22Rv1 (cell line): Measurements from ENCODE around the gene ALMS1.

Source experiments
- ZFX ChIP-seq: fragments of 450-650 bp; IDR thresholded peaks from 2 replicates; pipeline ENCODE4 v1.6.1; 2017; ENCODE audit warnings: antibody characterized with exemption, borderline replicate concordance
- TF ChIP-seq, protein P1 (sequence below): fragments of 450-650 bp; IDR thresholded peaks from 2 replicates; pipeline ENCODE4 v1.5.1; 2017; ENCODE audit warnings: mild to moderate bottlenecking

DNA sequence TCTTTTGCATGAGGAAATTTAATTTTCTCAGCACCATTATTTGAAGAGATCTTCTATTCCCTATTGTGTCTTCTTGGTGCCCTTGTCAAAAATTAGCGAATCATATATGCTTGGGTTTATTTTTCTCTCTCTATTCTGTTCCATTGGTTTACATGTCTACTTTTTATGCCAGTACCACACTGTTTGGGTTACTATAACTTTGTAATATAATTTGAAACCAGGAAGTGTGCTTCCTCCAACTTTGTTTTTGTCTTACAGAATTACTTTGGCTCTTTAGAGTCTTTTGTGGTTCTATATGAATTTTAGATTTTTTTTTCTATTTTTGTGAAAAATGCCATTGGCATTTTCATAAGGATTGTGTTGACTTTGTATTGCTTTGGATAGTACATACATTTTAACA, 17.6 kb downstream of the ALMS1 start:
- TF ChIP-seq, protein P1, sequence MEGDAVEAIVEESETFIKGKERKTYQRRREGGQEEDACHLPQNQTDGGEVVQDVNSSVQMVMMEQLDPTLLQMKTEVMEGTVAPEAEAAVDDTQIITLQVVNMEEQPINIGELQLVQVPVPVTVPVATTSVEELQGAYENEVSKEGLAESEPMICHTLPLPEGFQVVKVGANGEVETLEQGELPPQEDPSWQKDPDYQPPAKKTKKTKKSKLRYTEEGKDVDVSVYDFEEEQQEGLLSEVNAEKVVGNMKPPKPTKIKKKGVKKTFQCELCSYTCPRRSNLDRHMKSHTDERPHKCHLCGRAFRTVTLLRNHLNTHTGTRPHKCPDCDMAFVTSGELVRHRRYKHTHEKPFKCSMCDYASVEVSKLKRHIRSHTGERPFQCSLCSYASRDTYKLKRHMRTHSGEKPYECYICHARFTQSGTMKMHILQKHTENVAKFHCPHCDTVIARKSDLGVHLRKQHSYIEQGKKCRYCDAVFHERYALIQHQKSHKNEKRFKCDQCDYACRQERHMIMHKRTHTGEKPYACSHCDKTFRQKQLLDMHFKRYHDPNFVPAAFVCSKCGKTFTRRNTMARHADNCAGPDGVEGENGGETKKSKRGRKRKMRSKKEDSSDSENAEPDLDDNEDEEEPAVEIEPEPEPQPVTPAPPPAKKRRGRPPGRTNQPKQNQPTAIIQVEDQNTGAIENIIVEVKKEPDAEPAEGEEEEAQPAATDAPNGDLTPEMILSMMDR: no peak
- no peak for TF ChIP-seq ZFX
